Lung (tissue), 12 donors: Measurements from ENCODE around the gene C5orf63. TPM values are rescaled to one million over a fixed set of nuclear protein-coding genes. Genes with fewer than 3 reads are reported as not detected.

ENCODE experiments used
- ATAC-seq: fragments of 200-7000 bp; cut with Tn5 transposase; one replicate; pipeline ENCODE4 v1.9.1; 2020; ENCODE audit warnings: moderate number of reproducible peaks; ENCODE audit not compliant: insufficient read depth, low FRiP score
- DNase-seq, 3 donors: peaks; one replicate each; pipeline ENCODE4 v3.0.0-alpha.2; 2013 to 2017
- H3K27ac ChIP-seq, 2 donors: one replicate each; pipeline ENCODE4 v1.5.1; 2013; ENCODE audit warnings: mild to moderate bottlenecking in 2 of 2, moderate library complexity in 2 of 2, control low read depth in 1 of 2, inconsistent platforms in 1 of 2, low read depth in 1 of 2, low read length in 1 of 2
- H3K27me3 ChIP-seq, 3 donors: one replicate each; pipeline ENCODE4 v1.5.1; 2013; ENCODE audit warnings: low read length in 2 of 3; ENCODE audit not compliant: control insufficient read depth in 3 of 3, insufficient read depth in 3 of 3
- H3K36me3 ChIP-seq, 4 donors: one replicate each; pipeline ENCODE4 v1.5.1; 2013; ENCODE audit warnings: low read length in 4 of 4, mild to moderate bottlenecking in 1 of 4, moderate library complexity in 1 of 4; ENCODE audit not compliant: control insufficient read depth in 4 of 4, insufficient read depth in 4 of 4
- H3K4me1 ChIP-seq, 5 donors: one replicate each; pipeline ENCODE4 v1.5.1; 2013; ENCODE audit warnings: low read length in 5 of 5, mild to moderate bottlenecking in 2 of 5, moderate library complexity in 1 of 5; ENCODE audit not compliant: control insufficient read depth in 5 of 5, insufficient read depth in 5 of 5
- H3K4me3 ChIP-seq: one replicate; pipeline ENCODE4 v1.5.1; 2013; ENCODE audit warnings: mild to moderate bottlenecking, control low read depth, moderate library complexity
- H3K9ac ChIP-seq, 2 donors: one replicate each; pipeline ENCODE4 v1.5.1; 2013; ENCODE audit warnings: low read length in 2 of 2, control low read depth in 1 of 2; ENCODE audit not compliant: insufficient read depth in 1 of 2
- H3K9me3 ChIP-seq, 4 donors: one replicate each; pipeline ENCODE4 v1.5.1; 2013; ENCODE audit warnings: low read length in 3 of 4, mild to moderate bottlenecking in 1 of 4, moderate library complexity in 1 of 4; ENCODE audit not compliant: control insufficient read depth in 4 of 4, insufficient read depth in 3 of 4
- CTCF ChIP-seq: IDR thresholded peaks from 2 replicates; pipeline ENCODE4 v1.5.1; 2012; ENCODE audit warnings: mild to moderate bottlenecking; ENCODE audit errors: control extremely low read depth, extremely low read depth
- WGBS, 2 donors: extraction: QIAGEN DNeasy Blood & Tissue Kit; methylation state at CpG; one replicate each; pipeline ENCODE4 v1.1.7; 2013; 5-methylcytosine and 5-hydroxymethylcytosine counted together
- polyA plus RNA-seq, 2 donors: library from polyadenylated mRNA; stranded (reverse); fragments of 200-250 nt; gene quantifications; one replicate each; pipeline ENCODE4 v1.2.1, GENCODE V29; 2013
- total RNA-seq, 2 donors: library from RNA; depleted of rRNA in 1 of 2; stranded (reverse); fragments of >200 nt in 1 of 2; gene quantifications; one replicate each; pipeline ENCODE4 v1.2.1, GENCODE V29; 2014 to 2021
- donor health status: control.
- donor health status: control.
- donor health status: Bipolar disorder and iron deficiency.
- donor health status: healthy.
- donor health status: DM: yes; HTN: yes; CAD: no.

C5orf63 gene
- total and polyA plus RNA-seq, 4 donors = 2.7 to 9.6 (median 5.8) TPM

GRCh38 chr5:127079994-127080491 is 6.7 kb upstream of the C5orf63 start:
- 59 to 62% methylated on average over 9 of the region's 9 CpGs for WGBS, 2 donors
- TF ChIP-seq CTCF = no peak

GRCh38 chr5:127077366-127077765 is 4.1 kb upstream of the C5orf63 start:
- Histone ChIP-seq H3K27me3 (no peaks in the 10 kb centered on the region), H3K4me1 (peaks cover 0 to 6% (median 0%) of the 10 kb centered on the region in 5 donors), H3K36me3 (no peaks in the 10 kb centered on the region), H3K9ac (no peak overlapping the region), H3K9me3 (no peaks in the 10 kb centered on the region), H3K27ac (no peak overlapping the region), H3K4me3 (no peak overlapping the region)
- ATAC-seq (no peak), DNase-seq (no peak)
- WGBS, 2 donors = 75 to 80% methylated on average over 1 of the region's 1 CpG
- TF ChIP-seq CTCF = no peak

More at GRCh38 chr5:127079994-127080491, 6.7 kb upstream of the C5orf63 start:
- Histone ChIP-seq H3K9ac (no peak overlapping the region), H3K9me3 (no peaks in the 10 kb centered on the region), H3K4me3 (no peak overlapping the region), H3K4me1 (no peaks in the 10 kb centered on the region), H3K27me3 (no peaks in the 10 kb centered on the region), H3K27ac (no peak overlapping the region), H3K36me3 (no peaks in the 10 kb centered on the region)
- DNase-seq = no peak
- ATAC-seq = peak; percentile 32

GRCh38 chr5:127076315-127077129 is 3.2 kb upstream of the C5orf63 start:
- Histone ChIP-seq H3K27ac (no peak overlapping the region), H3K9ac (no peak overlapping the region), H3K9me3 (no peaks in the 10 kb centered on the region), H3K27me3 (no peaks in the 10 kb centered on the region), H3K36me3 (no peaks in the 10 kb centered on the region), H3K4me3 (no peak overlapping the region), H3K4me1 (peaks cover 0 to 6% (median 0%) of the 10 kb centered on the region in 5 donors)
- ATAC-seq (no peak), DNase-seq (no peak)
- 67 to 84% methylated on average over 4 of the region's 4 CpGs for WGBS, 2 donors
- no peak for TF ChIP-seq CTCF
